Ascending aorta (tissue), 2 donors: Measurements from ENCODE around the gene IFT25. TPM values are rescaled to one million over a fixed set of nuclear protein-coding genes. Genes with fewer than 3 reads are reported as not detected.

Experiments
- DNase-seq, 2 donors: peaks; one replicate each; pipeline ENCODE4 v3.0.0-alpha.2; 2019; ENCODE audit warnings: low spot score in 2 of 2
- H3K27ac ChIP-seq, 2 donors: fragments of 200-600 bp; sonication (generic); one replicate each; pipeline ENCODE4 v1.5.1; 2016 to 2017; ENCODE audit warnings: mild to moderate bottlenecking in 1 of 2
- H3K27me3 ChIP-seq: fragments of 200-600 bp; sonication (generic); one replicate; pipeline ENCODE4 v1.5.1; 2017
- H3K36me3 ChIP-seq, 2 donors: fragments of 200-600 bp; sonication (generic); one replicate each; pipeline ENCODE4 v1.5.1; 2016
- H3K4me1 ChIP-seq, 2 donors: fragments of 200-600 bp; sonication (generic); one replicate each; pipeline ENCODE4 v1.5.1; 2016 to 2017; ENCODE audit warnings: mild to moderate bottlenecking in 1 of 2
- H3K4me3 ChIP-seq, 2 donors: fragments of 200-600 bp; sonication (generic); one replicate each; pipeline ENCODE4 v1.5.1; 2016 to 2017; ENCODE audit warnings: mild to moderate bottlenecking in 1 of 2
- H3K9me3 ChIP-seq, 2 donors: fragments of 200-600 bp; sonication (generic); one replicate each; pipeline ENCODE4 v1.5.1; 2016
- intact Hi-C: fragments of 100-400 bp; cut with DNase I; formaldehyde crosslinking; loops from one replicate; pipeline ENCODE4 v1.15.1; 2023
- total RNA-seq: library from RNA; depleted of rRNA; stranded (reverse); fragments of >200 nt; gene quantifications from one replicate; pipeline ENCODE4 v1.1.0, GENCODE V29; 2016
- TF ChIP-seq, protein P1 (sequence below), 3 experiments: fragments of 200-600 bp in 2 of 3; fragments of 450-650 bp in 1 of 3; sonication (generic) in 2 of 3; IDR thresholded peaks; one replicate each; pipeline ENCODE4 v1.5.1; 2016 to 2019; ENCODE audit warnings: antibody characterized with exemption in 3 of 3, mild to moderate bottlenecking in 1 of 3, moderate library complexity in 1 of 3

Gene IFT25
- total RNA-seq, 1 donor from 2014 or later, result not detected

DNA sequence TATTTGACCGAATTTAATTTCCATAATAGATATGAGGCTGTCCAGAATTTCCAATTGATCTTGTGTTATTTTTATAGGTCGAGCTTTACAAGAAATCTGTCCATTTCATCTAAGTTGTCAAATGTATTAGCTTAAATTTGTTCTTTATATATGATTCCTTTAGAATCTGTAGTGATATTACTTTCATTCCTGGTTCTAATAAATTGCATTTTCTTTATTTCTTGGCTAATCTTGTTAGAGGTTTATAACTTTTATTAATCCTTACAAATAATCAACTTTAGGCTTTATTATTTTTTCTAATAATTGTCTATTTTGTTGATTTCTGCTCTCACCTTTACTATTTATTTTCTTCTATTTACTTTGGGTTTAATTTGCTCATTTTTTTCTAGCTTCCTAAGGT is 14.0 kb downstream of the IFT25 start:
- Histone ChIP-seq H3K27me3 (no peaks in the 10 kb centered on the region), H3K36me3 (peaks cover 5 to 23% of the 10 kb centered on the region in 2 donors), H3K27ac (no peak overlapping the region), H3K4me3 (no peak overlapping the region), H3K9me3 (no peaks in the 10 kb centered on the region), H3K4me1 (no peaks in the 10 kb centered on the region)
- intact Hi-C loops, result no loop called here
- TF ChIP-seq, protein P1, sequence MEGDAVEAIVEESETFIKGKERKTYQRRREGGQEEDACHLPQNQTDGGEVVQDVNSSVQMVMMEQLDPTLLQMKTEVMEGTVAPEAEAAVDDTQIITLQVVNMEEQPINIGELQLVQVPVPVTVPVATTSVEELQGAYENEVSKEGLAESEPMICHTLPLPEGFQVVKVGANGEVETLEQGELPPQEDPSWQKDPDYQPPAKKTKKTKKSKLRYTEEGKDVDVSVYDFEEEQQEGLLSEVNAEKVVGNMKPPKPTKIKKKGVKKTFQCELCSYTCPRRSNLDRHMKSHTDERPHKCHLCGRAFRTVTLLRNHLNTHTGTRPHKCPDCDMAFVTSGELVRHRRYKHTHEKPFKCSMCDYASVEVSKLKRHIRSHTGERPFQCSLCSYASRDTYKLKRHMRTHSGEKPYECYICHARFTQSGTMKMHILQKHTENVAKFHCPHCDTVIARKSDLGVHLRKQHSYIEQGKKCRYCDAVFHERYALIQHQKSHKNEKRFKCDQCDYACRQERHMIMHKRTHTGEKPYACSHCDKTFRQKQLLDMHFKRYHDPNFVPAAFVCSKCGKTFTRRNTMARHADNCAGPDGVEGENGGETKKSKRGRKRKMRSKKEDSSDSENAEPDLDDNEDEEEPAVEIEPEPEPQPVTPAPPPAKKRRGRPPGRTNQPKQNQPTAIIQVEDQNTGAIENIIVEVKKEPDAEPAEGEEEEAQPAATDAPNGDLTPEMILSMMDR (IDR thresholded peaks at IDR 0.05), result no peak
- no peak for DNase-seq

DNA sequence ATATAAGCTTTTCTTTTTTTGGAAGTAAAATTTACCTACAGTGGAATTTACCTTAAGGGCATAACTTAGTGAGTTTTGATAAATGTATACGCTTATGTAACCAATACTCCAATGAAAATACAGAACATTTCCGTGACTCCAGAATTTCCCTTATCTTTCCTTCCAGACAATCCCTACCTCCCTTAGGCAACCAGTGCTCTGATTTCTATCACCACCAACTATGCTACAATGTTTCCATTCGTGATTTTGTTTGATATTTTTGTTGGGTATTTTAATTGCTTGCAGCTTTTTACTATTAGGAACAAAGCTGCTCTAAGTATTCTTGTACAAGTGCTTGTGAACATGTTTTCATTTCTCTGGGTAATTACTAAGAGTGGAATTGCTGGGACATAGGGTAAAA is 14.6 kb downstream of the IFT25 start:
- Histone ChIP-seq H3K27me3 (no peaks in the 10 kb centered on the region), H3K9me3 (no peaks in the 10 kb centered on the region), H3K4me1 (no peaks in the 10 kb centered on the region), H3K27ac (no peak overlapping the region), H3K36me3 (peaks cover 5 to 23% of the 10 kb centered on the region in 2 donors), H3K4me3 (no peak overlapping the region)
- intact Hi-C loops, result no loop called here
- TF ChIP-seq, protein P1 (IDR thresholded peaks at IDR 0.05), result no peak
- DNase-seq, result no peak

DNA sequence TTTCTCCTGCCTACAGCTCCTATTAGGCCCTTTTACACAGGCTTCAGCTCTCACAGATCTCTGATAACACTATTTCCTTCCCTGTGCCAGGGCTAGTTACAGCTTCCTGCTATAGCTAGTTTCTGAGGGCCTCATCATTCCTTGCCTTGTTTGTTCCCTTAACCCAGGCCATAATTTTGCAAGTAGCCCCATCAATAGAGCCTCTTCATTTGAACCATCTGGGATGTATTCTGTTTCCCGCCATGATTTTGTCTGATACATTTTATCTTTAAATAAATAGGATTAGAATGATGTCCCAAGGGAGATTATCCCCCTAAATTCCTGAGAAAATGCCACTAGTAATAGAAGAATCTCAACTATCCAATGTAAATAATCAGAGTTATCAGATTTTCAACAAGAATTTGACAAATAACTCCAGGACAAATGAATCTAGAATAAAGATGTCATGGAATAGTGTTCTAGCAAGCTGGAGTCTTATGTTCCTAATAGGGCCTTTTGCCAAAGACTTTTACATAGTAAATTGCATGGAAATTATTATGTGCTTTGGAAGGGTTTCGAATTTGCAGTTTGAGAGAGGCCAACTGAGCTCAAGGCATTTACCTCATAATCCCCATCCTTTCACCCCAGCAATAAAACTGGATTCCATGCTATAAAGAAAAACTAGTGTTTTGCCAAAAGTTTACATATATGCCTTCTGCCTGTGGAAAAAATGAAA is 16.1 kb downstream of the IFT25 start:
- H3K4me1 ChIP-seq, result no peaks in the 10 kb centered on the region
- H3K27ac ChIP-seq, result no peak overlapping the region
- H3K36me3 ChIP-seq, result peaks cover 5 to 27% of the 10 kb centered on the region in 2 donors
- intact Hi-C loops, result no loop called here
- no peak for DNase-seq
- no peak overlapping the region for H3K4me3 ChIP-seq
- TF ChIP-seq, protein P1 (IDR thresholded peaks at IDR 0.05), result no peak
- no peaks in the 10 kb centered on the region for H3K27me3 ChIP-seq
- no peaks in the 10 kb centered on the region for H3K9me3 ChIP-seq

DNA sequence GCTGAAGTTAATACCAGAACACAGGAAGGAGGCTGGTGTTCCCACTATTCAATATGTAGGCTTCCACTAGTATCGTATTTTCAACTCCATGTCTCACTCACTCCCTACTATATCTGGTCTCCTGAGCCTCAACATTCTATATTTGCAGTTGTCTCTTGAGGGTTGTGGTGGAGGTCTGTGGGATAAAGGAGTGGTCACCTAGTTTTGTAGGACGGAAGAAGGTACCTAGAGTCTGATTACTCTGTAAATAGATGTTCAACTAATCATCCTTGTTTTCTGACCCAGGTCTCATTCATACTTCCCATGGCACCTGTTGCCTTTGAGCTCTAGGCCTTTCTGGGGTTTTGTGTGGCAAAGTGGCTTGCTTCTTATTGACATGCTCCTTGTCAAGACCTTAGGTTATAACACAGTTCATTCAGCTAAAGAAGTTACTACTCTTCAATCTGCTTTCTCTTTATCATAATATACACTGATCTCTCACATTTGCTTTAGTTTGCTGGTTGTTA is 18.1 kb downstream of the IFT25 start:
- no peak for DNase-seq
- Histone ChIP-seq H3K4me1 (no peaks in the 10 kb centered on the region), H3K9me3 (no peaks in the 10 kb centered on the region), H3K27ac (no peak overlapping the region), H3K4me3 (no peak overlapping the region), H3K36me3 (peaks cover 11 to 32% of the 10 kb centered on the region in 2 donors), H3K27me3 (no peaks in the 10 kb centered on the region)
- intact Hi-C loops, result no loop called here
- TF ChIP-seq, protein P1 (IDR thresholded peaks at IDR 0.05), result no peak

DNA sequence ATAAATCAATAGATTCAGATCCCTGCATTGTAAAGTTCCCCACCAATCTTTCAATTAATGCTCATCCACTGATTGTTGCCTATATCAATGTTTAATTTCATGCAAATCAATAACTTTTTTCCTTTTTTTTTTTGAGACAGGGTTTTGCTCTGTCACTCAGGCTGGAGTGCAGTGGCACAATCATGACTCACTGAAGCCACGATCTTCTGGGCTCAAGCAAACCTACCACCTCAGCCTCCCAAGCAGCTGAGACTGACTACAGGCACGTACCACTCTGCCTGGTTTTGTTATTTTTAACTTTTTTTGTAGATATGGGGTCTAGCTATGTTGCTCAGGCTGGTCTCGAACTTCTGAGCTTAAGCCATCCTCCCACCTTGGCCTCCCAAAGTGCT is 25.8 kb downstream of the IFT25 start:
- intact Hi-C loops, result no loop called here
- TF ChIP-seq, protein P1 (IDR thresholded peaks at IDR 0.05), result no peak
- Histone ChIP-seq H3K9me3 (no peaks in the 10 kb centered on the region), H3K27ac (peak overlapping the region in 1 of 2 donors; percentile 20), H3K4me3 (no peak overlapping the region), H3K27me3 (no peaks in the 10 kb centered on the region), H3K4me1 (peaks cover 0 to 2% of the 10 kb centered on the region in 2 donors), H3K36me3 (peaks cover 20 to 23% of the 10 kb centered on the region in 2 donors)
- DNase-seq, result no peak
